Stimulated activated effector memory CD8-positive, alpha-beta T cell treated with anti-CD3 and anti-CD28 coated beads, Interleukin-12 subunit alpha, Interleukin-12 subunit beta, amount 100 ng/mL, for 72 hours (primary cell): ENCODE results near the gene CCK.

ENCODE experiments used
- ATAC-seq: fragments of 150-1000 bp; cut with Tn5 transposase; 2 replicates; pipeline ENCODE4 v1.10.0; 2021
- DNase-seq, 2 donors: peaks; one replicate each; pipeline ENCODE4 v3.0.0; 2021 to 2022; ENCODE audit warnings: low spot score in 2 of 2
- H3K27ac Mint-ChIP-seq: one replicate; pipeline ENCODE4 v1.8.0; 2022; ENCODE audit warnings: mild to moderate bottlenecking, mixed read lengths
- H3K36me3 Mint-ChIP-seq: one replicate; pipeline ENCODE4 v1.8.0; 2022; ENCODE audit warnings: mild to moderate bottlenecking, mixed read lengths
- H3K4me1 Mint-ChIP-seq: one replicate; pipeline ENCODE4 v1.8.0; 2022; ENCODE audit warnings: mixed read lengths
- H3K4me3 Mint-ChIP-seq: one replicate; pipeline ENCODE4 v1.8.0; 2022; ENCODE audit warnings: mild to moderate bottlenecking, mixed read lengths
- H3K9me3 Mint-ChIP-seq: one replicate; pipeline ENCODE4 v1.8.0; 2022; ENCODE audit warnings: mixed read lengths

CCK gene

DNA sequence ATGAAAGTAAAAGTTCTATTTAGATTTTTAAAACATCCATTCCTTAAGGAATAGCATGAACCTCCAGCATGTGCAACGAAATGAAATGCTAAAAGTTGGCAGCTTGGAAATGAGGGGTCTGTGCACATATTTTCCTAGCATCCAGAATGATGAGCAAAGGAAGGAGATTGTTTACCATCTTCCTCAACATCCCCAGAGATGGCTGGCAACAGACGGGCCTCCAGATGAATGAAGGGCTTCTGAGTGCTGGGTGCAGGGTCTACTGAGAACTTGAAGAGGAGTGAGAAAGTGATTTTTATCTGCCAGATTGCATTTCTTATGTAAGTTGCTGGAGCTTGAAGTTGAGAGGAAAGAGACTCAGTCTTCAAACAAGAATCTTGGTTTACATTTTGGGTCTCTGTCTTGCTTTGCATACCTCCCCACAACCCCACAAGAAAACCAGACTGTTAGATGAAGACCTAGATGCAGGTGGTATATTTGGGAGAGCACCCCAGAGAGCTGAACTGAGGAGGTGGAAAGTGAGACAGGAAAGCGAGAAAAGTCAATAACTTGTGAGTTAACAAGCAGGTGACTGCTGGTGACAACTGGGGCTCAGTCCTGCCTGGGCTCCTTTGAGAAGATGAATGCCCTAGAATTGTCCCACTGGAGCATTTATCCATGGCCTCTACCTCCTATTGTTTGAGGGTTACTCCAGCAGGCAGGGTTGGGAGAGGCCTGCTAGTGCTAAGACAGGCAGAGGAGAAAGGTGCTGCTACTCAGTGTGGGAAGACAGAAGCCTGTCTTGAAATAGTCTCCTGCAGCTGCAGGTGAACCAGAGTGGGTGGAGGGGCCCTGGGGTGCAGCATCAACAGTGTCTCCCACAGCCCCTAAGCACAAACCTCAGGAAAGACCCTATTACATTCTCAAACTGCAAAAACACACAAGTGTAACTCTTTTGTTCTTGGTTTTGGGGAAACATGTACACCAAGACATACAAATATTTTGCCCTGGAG lies 10.5 kb upstream of the CCK start:
- no peak for ATAC-seq
- no peak for DNase-seq
- Mint-ChIP-seq H3K36me3 (no peaks in the 10 kb centered on the region), H3K27ac (no peak overlapping the region), H3K4me1 (no peaks in the 10 kb centered on the region), H3K9me3 (peaks cover 13% of the 10 kb centered on the region), H3K4me3 (no peak overlapping the region)

DNA sequence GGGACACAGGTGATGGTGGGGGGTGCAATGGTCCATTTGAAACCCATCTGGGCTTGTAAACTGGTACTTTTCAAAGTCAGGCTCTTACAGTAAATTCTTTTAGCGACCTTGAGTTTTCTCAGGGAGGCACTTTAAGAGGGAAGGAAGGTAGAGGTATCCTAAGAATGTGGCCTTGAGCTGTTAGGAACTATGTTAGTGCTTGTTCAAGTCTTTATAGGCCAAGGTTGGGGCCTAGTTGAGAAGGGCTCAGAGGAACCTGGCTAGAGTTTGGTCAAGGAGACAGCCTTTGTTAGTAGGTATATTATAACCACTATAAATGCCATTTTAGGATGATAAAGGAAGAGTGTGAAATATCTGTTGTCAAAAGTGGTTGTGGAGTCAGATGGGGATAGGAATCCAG lies 9.2 kb upstream of the CCK start:
- H3K36me3 Mint-ChIP-seq, result no peaks in the 10 kb centered on the region
- no peaks in the 10 kb centered on the region for H3K4me1 Mint-ChIP-seq
- H3K9me3 Mint-ChIP-seq, result peaks cover 12% of the 10 kb centered on the region
- no peak overlapping the region for H3K27ac Mint-ChIP-seq
- DNase-seq (no peak), ATAC-seq (no peak)
- H3K4me3 Mint-ChIP-seq, result no peak overlapping the region

DNA sequence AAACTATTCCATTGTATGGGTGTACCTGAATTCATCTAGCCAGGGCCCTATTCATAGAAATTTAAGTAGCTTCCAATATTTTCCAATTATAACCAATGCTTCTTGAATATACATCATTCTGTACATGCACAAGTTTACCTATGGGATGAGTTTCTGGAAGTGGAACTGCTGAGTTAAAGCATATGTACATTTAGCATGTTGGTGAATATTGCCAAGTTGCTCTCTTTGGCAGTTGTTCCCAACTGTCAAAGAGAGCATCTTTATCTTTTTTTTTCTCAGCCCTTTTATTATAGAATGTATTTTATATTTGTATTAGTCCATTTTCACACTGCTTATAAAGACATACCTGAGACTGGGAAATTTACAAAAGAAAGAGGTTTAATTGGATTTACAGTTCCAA lies 8.3 kb upstream of the CCK start:
- Mint-ChIP-seq H3K4me1 (no peaks in the 10 kb centered on the region), H3K9me3 (peaks cover 4% of the 10 kb centered on the region), H3K27ac (no peak overlapping the region), H3K4me3 (no peak overlapping the region), H3K36me3 (no peaks in the 10 kb centered on the region)
- no peak for DNase-seq
- no peak for ATAC-seq

DNA sequence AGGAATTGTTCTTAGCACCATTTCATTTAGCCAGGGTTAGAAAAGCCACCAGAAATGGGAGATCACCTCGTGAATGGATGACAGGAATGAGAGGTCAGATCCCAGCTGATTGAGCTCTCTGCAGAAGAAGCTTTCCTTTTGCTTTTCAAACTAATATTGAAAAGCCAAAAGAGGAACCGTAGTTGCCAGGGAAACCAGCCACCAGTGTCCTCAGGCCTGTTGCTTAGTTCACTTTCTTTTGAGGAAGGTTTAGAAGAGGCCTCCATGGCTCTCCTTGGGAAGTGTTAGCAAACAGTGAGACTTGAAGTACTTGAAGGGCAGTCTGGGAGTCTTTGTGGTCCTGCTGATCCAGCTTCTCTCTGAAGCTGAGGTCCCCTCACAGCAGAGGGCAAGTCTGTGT lies 7.4 kb upstream of the CCK start:
- no peak overlapping the region for H3K4me3 Mint-ChIP-seq
- H3K27ac Mint-ChIP-seq, result no peak overlapping the region
- no peak for ATAC-seq
- no peaks in the 10 kb centered on the region for H3K4me1 Mint-ChIP-seq
- no peaks in the 10 kb centered on the region for H3K9me3 Mint-ChIP-seq
- DNase-seq, result no peak
- H3K36me3 Mint-ChIP-seq, result no peaks in the 10 kb centered on the region

DNA sequence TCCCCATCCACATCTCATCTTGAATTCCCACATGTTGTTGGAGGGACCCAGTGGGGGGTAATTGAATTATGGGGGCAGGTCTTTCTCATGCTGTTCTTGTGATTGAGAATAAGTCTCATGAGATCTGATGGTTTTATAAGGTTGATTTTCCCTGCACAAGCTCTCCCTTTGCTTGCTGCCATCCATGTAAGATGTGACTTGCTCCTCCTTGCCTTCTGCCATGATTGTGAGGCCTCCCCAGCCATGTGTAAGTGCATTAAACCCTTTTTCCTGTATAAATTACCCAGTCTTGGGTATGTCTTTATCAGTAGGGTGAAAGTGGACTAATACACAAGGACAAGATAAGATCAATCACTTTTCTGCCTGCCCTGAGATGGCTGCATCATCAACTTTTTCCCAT lies 5.8 kb upstream of the CCK start:
- H3K27ac Mint-ChIP-seq, result no peak overlapping the region
- H3K9me3 Mint-ChIP-seq, result no peaks in the 10 kb centered on the region
- no peaks in the 10 kb centered on the region for H3K4me1 Mint-ChIP-seq
- H3K36me3 Mint-ChIP-seq, result no peaks in the 10 kb centered on the region
- H3K4me3 Mint-ChIP-seq, result no peak overlapping the region
- ATAC-seq (no peak), DNase-seq (no peak)

DNA sequence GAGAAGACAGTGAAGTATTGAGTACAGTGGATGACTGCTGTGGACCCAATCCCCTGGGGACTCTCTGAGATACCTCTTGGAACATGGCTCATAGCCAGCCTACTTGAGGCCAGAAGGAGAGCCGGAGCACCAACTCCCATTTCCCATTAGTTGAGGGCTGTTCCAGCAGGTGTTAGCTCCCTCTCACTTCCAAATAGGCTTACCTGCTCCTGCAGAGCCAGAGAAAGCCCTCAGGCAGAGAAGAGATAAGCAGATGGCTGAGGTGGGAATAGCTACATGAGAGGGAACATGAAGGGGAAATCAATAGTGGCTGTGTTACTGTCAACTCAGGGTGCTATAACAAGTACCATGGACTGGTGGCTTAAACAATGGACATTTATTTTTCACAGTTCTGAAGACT lies 4.6 kb upstream of the CCK start:
- H3K36me3 Mint-ChIP-seq, result no peaks in the 10 kb centered on the region
- no peak overlapping the region for H3K27ac Mint-ChIP-seq
- H3K4me1 Mint-ChIP-seq, result no peaks in the 10 kb centered on the region
- ATAC-seq, result no peak
- DNase-seq, result no peak
- H3K9me3 Mint-ChIP-seq, result no peaks in the 10 kb centered on the region
- no peak overlapping the region for H3K4me3 Mint-ChIP-seq

DNA sequence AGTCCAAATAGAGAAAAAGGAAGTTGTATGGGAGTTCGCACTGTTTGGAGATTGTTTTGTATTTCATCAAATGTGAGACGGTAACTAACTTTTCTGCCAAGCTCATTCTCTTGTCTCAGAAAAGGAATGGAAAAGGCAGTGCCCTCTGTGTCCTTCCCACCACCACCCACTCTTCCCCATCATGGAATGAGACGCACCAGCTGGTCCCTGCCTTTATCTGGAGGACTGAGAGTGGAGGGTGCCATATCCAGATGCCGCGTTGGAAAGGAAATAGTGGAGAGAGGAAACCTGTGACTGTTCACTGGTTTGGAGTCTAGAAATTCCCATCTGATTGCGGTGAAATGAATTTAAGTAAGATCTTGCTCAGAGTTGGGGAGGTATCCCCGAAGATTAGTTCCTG lies 3.7 kb upstream of the CCK start:
- Mint-ChIP-seq H3K4me3 (no peak overlapping the region), H3K9me3 (no peaks in the 10 kb centered on the region)

DNA sequence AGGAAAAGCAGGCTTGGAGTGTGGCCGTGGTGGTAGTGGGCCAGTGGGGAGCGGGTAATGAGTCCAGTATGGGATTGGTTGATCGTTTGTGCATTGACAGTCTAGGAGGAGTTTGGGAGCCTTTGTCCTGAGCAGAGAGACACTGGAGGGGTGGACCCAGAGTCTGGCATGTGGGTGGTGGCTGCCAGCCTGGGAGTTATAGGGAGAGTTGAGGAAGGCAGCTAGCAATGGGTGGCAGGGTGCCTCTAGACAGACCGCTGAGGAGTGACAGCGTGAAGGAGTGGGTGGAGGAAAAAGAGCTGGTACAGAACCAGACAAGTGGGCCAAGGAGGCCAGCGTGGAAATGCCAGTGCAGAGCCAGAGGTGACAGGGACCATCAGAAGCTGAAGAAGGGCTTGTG lies 1.9 kb upstream of the CCK start:
- no peak for ATAC-seq
- no peak for DNase-seq
- H3K27ac Mint-ChIP-seq, result no peak overlapping the region
- peaks cover 5% of the 10 kb centered on the region for H3K4me1 Mint-ChIP-seq
- no peak overlapping the region for H3K4me3 Mint-ChIP-seq
- H3K9me3 Mint-ChIP-seq, result no peaks in the 10 kb centered on the region
- no peaks in the 10 kb centered on the region for H3K36me3 Mint-ChIP-seq

More for the DNA sequence above, 3.7 kb upstream of the CCK start:
- peaks cover 2% of the 10 kb centered on the region for H3K4me1 Mint-ChIP-seq
- DNase-seq (no peak), ATAC-seq (no peak)
- H3K27ac Mint-ChIP-seq, result no peak overlapping the region
- no peaks in the 10 kb centered on the region for H3K36me3 Mint-ChIP-seq

DNA sequence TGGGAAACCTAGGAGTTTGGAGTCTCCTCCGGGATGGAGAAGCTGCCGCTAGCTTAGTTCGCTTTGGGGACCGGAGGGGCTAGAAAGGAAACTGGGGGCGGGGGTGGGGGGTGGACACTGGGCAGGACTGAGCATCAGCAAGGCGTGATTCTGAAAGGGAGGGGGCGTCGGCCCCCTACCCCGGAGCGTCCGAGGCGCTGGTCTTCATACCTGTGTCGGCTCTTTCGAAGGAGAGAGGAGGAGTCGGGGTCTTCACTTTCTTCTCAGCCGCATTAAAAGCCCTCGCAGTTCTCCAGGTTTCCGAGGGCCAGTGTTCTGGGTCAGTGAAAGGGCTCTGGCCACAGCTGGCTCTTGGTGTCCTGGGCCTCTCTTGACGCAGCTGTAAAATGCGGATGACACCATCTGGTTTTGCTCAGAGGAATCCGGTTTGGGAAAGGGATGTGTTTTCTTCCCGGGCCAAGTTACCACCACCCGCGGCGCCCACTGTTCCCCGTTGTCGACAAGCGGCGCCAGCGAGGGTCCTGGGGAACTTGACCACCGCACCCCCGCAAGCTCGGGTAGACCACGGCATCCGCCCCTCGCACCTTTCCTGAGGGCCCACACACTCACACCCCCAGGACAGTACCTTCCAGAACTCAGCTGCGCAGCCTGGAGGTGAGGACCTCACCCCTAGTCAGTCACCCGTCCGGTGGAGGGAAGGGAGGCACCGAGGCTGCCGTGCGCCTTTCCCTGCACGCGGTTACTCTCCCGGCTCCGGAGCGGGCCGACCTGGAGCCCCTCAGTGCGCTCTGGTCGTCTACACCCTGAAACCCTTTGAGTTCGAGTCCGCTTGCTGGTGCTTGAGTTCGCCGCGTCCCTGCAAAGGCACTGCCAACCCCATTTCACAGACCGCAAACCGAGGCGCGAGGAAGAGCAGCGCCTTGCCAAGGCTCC lies 660 bp downstream of the CCK start:
- H3K4me1 Mint-ChIP-seq, result peaks cover 5% of the 10 kb centered on the region
- no peak overlapping the region for H3K27ac Mint-ChIP-seq
- DNase-seq (no peak), ATAC-seq (no peak)
- no peaks in the 10 kb centered on the region for H3K9me3 Mint-ChIP-seq
- no peak overlapping the region for H3K4me3 Mint-ChIP-seq
- no peaks in the 10 kb centered on the region for H3K36me3 Mint-ChIP-seq

DNA sequence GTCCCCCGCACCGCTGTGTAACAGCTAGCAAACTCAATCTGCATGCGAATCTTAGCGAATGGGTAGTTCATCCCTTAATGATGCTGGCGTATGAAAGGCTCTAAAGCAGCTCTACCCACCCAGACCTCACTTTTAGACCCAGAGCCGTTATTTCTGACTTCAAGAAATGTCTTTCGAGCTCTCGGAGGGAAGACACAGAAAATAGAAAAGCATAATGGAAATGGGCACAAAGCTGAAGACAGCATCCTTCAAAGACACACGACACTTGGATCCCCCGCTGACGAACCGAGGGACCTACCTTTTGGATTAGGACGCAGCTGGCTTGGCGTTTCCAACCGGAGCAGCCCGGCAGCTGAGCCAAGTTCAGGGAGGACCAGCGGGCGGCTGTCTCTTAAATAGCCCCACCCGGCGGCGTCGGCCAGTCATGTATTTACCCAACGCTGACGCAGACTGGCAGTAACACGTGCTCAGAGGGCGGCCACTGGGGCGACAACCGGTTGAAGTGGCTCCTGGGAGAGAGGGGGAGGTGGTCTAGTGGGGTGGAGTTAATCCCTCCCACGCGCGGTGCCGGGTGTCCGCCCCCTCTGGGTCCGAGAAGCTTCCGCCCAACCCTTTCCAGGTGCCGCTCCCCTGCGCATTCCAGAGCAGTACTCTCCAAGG lies 1.5 kb downstream of the CCK start:
- Mint-ChIP-seq H3K4me1 (peaks cover 5% of the 10 kb centered on the region), H3K9me3 (no peaks in the 10 kb centered on the region), H3K27ac (no peak overlapping the region), H3K4me3 (no peak overlapping the region), H3K36me3 (no peaks in the 10 kb centered on the region)
- no peak for ATAC-seq
- no peak for DNase-seq

DNA sequence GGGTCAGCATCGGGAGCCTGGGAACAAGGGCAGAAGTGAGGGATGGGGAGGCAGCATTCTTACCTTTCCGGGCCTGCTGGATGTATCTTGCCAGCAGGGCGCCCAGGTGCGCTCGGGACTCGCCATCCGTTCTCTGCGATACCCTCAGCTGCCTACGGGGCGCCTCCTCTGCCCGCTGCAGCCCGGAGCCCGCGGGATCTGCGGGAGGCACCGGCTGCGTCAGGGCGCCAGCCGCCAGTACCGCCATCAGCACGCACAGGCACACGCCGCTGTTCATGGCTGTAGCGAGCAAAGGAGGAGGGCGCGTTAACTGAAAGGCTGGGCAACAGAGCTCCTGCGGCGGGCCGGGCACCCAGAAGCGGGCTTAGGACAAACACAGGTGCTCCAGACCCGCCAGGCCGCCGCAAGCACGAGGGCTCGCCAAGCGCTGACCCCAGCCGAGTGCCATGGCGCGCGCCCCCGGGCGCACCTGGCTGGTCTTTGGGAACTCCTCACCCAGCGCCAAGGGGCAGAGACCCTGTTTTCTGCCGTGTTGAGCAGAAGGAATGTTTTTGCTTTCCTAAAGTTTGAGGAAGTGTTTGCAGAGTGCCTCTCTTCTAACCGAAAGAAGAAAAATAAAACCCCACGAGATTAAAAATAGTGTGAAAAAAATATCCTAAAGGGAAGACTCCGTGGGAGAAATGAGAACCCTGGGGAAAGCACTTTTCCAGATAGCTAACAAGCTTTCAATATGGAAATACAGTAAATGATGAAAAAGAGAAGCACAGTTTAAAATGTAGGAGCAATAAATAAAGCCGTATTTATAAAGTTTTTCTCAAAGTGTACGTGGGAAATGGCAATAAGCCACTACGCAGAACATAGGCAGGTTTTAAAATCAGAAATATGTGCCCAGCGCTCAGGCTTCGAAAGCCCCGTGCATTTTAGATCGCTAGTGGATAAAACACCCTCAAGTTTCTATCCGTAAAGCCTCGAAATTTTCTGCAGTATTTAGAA lies 2.3 kb downstream of the CCK start:
- H3K4me3 Mint-ChIP-seq, result no peak overlapping the region
- H3K27ac Mint-ChIP-seq, result no peak overlapping the region
- ATAC-seq, result no peak
- H3K4me1 Mint-ChIP-seq, result peaks cover 5% of the 10 kb centered on the region
- no peaks in the 10 kb centered on the region for H3K36me3 Mint-ChIP-seq
- no peaks in the 10 kb centered on the region for H3K9me3 Mint-ChIP-seq
- DNase-seq, result no peak

DNA sequence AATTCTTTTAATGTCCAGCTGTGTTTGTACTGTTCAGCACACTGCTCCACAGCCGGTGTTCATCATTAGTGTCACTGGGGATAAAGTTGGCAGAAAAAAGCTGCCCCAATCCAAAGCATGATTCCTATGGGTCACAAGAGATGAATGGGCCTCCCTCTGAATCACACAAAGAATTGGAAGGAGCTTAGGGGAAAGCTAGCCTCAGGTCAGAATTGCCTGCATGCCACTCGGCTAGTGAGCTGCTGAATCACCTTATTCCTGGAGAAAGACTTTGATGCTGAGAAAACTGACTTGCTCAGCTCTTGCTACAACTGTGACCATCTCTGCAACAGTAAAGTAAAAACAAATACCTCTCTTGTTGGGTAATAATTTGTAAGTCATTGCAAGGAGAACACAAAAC lies 3.5 kb downstream of the CCK start:
- Mint-ChIP-seq H3K36me3 (no peaks in the 10 kb centered on the region), H3K9me3 (no peaks in the 10 kb centered on the region), H3K4me3 (no peak overlapping the region), H3K27ac (no peak overlapping the region), H3K4me1 (peaks cover 5% of the 10 kb centered on the region)
- no peak for DNase-seq
- no peak for ATAC-seq

DNA sequence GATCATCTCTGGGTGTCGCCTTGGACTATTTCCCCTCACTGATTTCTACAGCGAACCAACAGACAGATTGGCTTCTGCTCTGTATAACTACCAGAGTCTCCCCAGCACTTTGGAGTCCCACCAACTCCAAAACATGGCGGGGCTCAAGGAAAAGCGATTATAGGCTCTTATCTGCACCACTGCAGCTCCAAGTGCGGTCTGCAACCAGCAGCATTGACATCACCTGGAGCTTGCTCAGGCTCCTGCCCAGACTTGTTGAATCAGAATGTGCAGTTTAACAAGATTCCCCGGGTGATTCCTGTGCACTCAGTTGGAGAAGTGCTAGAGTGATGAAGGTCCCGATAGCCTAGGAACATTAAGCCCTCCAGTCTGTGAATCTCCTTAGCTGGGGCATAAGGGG lies 9.0 kb downstream of the CCK start:
- ATAC-seq, result no peak
- Mint-ChIP-seq H3K4me3 (no peak overlapping the region), H3K4me1 (no peaks in the 10 kb centered on the region)

DNA sequence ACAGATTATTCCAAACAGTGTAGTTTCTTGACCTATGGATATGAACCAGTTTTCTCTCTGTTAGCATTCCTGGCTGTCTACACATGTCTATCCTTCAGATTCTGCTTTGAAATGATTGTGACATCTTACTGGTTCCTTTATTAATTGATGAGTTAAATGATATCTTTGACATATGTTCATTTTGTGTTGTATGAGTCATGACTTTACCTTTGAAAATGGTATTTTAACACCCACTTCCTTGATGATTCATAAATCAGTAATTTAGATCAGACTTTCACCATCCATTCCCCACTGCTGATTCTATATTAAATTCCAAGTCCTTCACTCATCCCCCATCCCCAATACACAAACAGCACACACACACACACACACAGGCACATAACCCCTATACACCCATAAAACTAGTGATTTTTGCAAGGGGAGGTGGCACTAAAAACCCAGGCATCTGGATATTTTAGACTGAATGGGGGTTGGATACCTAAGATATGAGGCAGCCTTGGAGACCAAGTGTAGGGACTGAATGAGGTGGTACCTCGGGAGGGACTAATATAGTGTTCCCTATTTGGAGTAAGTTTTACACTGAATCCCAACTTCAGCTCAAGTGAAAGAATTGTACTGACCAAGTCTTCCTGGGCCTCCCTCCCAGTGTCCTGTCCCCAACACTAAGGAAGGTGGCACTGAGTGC lies 9.7 kb downstream of the CCK start:
- DNase-seq, result no peak
- H3K4me3 Mint-ChIP-seq, result no peak overlapping the region
- ATAC-seq, result peak; percentile 28
- H3K9me3 Mint-ChIP-seq, result no peaks in the 10 kb centered on the region
- H3K27ac Mint-ChIP-seq, result no peak overlapping the region
- H3K4me1 Mint-ChIP-seq, result no peaks in the 10 kb centered on the region
- H3K36me3 Mint-ChIP-seq, result no peaks in the 10 kb centered on the region

More for the DNA sequence above, 9.0 kb downstream of the CCK start:
- no peak overlapping the region for H3K27ac Mint-ChIP-seq
- no peaks in the 10 kb centered on the region for H3K36me3 Mint-ChIP-seq
- no peak for DNase-seq
- no peaks in the 10 kb centered on the region for H3K9me3 Mint-ChIP-seq
